Epithelial cell of esophagus (primary cell): ENCODE data around the gene GPR37L1.
"Not testable (repeated sequence)": the region's sequence is repeated elsewhere in the genome, so short reads cannot be mapped to it uniquely, and the experiment has no call there.

Source experiments
- DNase-seq: peaks from one replicate; pipeline ENCODE4 v3.0.0; 2010; ENCODE audit warnings: low read depth
- H3K4me3 ChIP-seq: 2 replicates; pipeline ENCODE4 v1.5.1; 2011; ENCODE audit warnings: mild to moderate bottlenecking, low read length, control low read depth
- TF ChIP-seq, protein P1 (sequence below): IDR thresholded peaks from 2 replicates; pipeline ENCODE4 v1.5.1; 2011; ENCODE audit warnings: low read depth, mild to moderate bottlenecking, low read length, control low read depth, inconsistent platforms; ENCODE audit not compliant: insufficient read depth; ENCODE audit errors: missing control alignments

Gene GPR37L1

GRCh38 chr1:202144402-202145067 lies 21.8 kb downstream of the GPR37L1 start, which contains the start of gene ARL8A:
ARL8A (minus strand) TSS chr1:202144737; CDS start chr1:202144572, 165 bp downstream.
- TF ChIP-seq, protein P1, sequence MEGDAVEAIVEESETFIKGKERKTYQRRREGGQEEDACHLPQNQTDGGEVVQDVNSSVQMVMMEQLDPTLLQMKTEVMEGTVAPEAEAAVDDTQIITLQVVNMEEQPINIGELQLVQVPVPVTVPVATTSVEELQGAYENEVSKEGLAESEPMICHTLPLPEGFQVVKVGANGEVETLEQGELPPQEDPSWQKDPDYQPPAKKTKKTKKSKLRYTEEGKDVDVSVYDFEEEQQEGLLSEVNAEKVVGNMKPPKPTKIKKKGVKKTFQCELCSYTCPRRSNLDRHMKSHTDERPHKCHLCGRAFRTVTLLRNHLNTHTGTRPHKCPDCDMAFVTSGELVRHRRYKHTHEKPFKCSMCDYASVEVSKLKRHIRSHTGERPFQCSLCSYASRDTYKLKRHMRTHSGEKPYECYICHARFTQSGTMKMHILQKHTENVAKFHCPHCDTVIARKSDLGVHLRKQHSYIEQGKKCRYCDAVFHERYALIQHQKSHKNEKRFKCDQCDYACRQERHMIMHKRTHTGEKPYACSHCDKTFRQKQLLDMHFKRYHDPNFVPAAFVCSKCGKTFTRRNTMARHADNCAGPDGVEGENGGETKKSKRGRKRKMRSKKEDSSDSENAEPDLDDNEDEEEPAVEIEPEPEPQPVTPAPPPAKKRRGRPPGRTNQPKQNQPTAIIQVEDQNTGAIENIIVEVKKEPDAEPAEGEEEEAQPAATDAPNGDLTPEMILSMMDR = no peak
- peak; percentile 55 for DNase-seq
- peak within 1 kb of the TSS; percentile 76 for H3K4me3 ChIP-seq

DNA sequence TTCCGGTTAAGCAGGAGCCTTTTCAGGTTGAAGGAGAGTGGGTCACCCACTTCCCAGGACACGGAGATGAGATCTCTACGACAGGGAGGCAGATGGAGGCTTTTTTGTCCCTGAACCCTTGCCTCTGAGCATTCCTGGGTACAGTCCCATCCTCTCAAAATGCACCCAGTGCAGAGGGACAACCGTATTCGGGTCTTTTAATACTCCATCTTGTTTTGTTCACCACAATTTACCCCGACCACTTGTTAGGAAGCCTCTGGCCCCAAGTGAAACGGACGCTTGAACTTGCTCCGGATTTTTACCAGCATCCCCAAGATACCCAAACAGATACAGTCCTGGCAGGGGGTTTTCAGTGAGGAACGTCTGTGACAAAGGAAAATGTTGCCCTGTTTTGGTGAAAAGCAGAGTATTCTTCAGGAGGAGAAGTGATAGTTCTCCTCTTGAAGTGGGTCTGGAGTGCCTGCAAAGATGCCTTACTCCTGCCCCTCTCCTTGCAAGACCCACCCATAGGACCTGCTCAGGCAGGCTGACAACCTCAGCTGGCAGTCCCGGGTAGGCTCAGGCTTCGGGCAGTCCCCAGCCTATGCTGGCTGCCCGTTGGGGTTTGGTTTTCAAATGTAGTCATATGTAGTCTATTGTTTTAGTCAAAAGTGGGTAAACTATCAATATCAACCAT lies 22.5 kb downstream of the GPR37L1 start:
- H3K4me3 ChIP-seq = peak overlapping the region; percentile 50
- DNase-seq = peak; percentile 48
- TF ChIP-seq, protein P1 = no peak

GRCh38 chr1:202145744-202146140 lies 23.0 kb downstream of the GPR37L1 start:
- H3K4me3 ChIP-seq, DNase-seq: not testable (repeated sequence)

DNA sequence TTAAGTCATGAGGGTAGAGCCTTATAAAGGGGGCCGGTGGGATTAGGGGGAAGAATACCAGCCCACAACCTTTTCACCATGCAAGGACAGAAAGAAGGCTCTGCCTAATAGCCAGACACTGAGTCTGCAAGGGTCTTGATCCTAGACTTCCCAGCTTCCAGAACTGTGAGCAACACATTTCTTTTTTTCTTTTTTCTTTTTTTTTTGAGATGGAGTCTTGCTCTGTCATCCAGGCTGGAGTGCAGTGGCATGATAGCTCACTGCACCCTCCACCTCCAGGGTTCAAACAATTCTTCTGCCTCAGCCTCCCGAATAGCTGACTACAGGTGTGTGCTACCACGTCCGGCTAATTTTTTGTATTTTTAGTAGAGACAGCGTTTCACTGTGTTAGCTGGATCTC lies 23.6 kb downstream of the GPR37L1 start:
- H3K4me3 ChIP-seq = no peak overlapping the region
- no peak for DNase-seq
- TF ChIP-seq, protein P1 = no peak

- H3K4me3 ChIP-seq = no peak overlapping the region
- TF ChIP-seq, protein P1 = no peak
- DNase-seq = no peak
Measured at GRCh38 chr1:202146993-202147392, 24.3 kb downstream of the GPR37L1 start.

- H3K4me3 ChIP-seq = no peak overlapping the region
- DNase-seq = no peak
- TF ChIP-seq, protein P1 = no peak
Measured at GRCh38 chr1:202148391-202148790, 25.7 kb downstream of the GPR37L1 start.

DNA sequence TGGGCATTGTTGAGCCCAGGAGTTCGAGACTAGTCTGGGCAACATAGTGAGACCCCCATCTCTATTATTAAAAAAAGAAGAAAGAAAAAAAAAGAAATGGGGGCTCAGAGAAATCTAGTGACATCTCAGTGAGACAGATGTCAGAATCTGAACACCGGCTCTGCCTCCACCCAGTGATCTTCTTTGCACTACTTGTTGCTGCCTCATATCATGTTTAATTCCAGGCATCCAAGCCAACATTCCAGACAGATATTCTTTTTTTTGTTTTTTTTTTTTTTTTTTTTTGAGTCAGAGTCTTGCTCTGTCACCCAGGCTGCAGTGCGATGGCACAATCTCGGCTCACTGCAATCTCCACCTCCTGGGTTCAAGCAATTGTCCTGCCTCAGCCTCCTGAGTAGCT lies 26.8 kb downstream of the GPR37L1 start:
- TF ChIP-seq, protein P1 = no peak
- DNase-seq = no peak
- no peak overlapping the region for H3K4me3 ChIP-seq
